SIG-M5 treated with dmso at 0.1 percent for 504 hours (cell line): ENCODE results near the gene DKK3.
"Not testable (repeated sequence)": the region's sequence is repeated elsewhere in the genome, so short reads cannot be mapped to it uniquely, and the experiment has no call there.

Experiments
- DNase-seq: peaks from one replicate; lab custom pipeline; 2025; ENCODE audit not compliant: unreplicated experiment; lab: John Stamatoyannopoulos, UW

DKK3 gene

GRCh38 chr11:12007769-12008737 lies at the start of gene DKK3:
Gene DKK3, minus strand, starts transcription at chr11:12008626. Its CDS starts 44 bp downstream, at chr11:12008582.
- no peak for DNase-seq

- no peak for DNase-seq
Observed at GRCh38 chr11:12057299-12057980, 49.0 kb upstream of the DKK3 start.

- DNase-seq, result no peak
Observed at GRCh38 chr11:12056119-12056518, 47.7 kb upstream of the DKK3 start.

DNA sequence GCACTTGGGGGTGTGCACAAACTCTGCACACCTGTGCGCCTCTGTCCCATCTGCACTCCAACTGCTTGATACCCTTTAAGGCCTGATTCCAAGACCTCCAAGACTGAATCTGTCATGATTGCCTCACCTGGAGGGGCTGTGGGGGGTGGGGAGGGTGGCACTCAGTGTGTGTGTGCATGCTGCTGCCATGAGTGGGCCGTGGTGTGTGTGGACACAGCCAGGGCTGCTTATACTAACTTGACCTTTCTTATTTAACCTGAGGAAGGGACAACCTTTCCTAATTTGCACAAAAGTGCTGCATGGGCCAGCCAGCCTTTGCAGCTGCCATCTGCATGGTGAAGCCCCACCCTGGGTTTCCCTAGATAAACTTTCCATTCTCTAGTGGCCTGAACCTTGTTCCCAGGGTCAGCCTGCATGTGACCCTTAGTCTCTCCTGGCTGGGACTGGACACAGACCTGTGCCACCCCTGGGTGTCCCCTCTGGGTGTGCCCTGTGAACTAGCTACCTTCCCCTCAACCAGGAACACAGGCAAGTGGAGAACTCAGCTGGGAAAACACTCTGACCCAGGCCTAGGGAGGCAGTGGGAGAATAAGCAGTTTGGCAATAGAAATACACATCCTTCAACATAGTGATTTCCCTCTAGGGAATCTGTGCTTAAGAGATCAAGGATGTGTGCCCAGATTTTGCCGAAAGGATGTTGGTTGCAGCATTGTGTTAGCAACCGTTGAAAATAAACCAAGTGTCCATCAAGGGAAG lies 45.4 kb upstream of the DKK3 start:
- no peak for DNase-seq

DNA sequence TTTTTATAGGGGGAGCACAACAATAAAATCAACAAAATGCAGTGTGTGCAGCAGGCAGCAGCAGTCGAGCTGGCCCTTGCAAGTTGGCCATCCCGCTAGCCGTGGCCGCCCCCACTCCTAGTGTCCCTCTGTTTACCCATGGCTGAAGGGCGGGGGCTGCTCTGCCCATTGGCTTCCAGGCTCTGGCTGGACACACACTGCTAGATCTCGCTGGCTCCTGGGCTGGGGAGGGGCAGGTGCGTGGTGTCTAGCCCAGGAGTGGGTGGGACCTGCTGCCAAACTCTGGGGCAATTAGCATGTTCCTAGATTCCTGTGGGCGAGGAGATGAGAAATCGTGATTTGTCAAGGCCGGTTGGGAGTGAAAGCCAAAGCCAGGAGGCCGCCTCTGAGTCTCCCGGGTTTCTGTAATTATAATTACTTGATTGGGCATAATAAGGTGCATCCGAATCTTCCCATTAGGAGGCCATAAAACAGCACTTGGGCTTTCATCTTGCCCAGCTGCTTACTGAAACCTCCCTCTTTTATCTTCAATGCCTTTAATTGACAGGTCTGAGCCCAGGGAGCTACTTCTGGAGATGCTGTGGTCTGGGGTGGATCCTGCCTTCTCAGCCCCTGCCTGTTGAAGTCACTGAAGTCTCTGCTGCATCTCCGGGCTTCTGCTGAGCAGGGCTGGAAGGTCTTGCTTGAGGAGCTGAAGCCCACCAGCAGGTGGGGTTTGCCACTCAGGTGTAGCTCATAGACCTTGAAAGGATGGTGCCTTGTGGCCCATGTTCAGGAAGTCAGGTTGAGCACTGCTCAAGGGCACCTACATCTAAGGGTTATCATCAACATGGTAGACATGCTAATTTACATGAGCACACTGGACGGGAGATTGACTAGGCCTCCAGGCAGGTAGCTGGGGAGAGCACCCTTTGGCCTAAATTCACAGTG lies 44.5 kb upstream of the DKK3 start:
- no peak for DNase-seq

DNA sequence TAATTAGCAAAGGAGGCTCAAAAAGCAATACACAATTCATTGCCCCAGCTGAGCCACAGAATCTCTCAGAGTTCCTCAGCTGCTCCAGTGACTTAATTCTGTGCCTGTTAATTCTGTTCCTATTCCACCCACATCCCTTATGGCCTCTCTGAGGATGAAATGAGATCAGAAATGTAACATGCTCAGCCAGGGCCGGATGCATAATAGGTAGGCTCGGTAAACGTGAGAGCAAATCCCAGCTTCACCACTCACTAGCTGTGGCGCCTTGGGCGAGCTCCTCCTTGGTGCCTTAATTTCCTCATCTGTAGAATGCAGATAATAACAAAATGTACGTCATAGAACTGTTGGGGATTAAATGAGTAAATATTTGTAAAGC lies 42.8 kb upstream of the DKK3 start:
- DNase-seq, result no peak

GRCh38 chr11:12050470-12051286 lies 42.3 kb upstream of the DKK3 start:
- DNase-seq, result no peak

- no peak for DNase-seq
Observed at GRCh38 chr11:12048936-12049790, 40.7 kb upstream of the DKK3 start.

- DNase-seq, result no peak
Observed at GRCh38 chr11:12046636-12047236, 38.3 kb upstream of the DKK3 start.

- no peak for DNase-seq
Observed at GRCh38 chr11:12045914-12046635, 37.6 kb upstream of the DKK3 start.

DNA sequence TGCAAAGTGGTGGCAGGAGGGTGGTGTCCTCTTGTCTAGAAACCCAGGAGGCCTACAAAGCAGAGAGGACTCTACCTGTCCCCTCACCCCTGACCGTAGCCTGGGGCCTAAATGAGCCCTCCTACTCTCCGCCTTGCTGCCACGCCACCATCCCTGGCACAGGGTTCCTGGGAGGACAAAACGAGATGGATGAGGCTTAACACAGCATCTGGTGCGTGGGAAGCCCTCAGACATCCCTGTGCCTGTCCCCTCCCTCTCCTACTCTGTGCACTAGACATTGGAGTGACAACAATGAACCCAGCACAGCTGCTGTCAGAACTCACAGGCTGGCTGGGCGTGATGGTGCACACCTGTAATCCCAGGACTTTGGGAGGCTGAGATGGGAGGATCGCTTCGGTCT lies 36.4 kb upstream of the DKK3 start:
- no peak for DNase-seq

DNA sequence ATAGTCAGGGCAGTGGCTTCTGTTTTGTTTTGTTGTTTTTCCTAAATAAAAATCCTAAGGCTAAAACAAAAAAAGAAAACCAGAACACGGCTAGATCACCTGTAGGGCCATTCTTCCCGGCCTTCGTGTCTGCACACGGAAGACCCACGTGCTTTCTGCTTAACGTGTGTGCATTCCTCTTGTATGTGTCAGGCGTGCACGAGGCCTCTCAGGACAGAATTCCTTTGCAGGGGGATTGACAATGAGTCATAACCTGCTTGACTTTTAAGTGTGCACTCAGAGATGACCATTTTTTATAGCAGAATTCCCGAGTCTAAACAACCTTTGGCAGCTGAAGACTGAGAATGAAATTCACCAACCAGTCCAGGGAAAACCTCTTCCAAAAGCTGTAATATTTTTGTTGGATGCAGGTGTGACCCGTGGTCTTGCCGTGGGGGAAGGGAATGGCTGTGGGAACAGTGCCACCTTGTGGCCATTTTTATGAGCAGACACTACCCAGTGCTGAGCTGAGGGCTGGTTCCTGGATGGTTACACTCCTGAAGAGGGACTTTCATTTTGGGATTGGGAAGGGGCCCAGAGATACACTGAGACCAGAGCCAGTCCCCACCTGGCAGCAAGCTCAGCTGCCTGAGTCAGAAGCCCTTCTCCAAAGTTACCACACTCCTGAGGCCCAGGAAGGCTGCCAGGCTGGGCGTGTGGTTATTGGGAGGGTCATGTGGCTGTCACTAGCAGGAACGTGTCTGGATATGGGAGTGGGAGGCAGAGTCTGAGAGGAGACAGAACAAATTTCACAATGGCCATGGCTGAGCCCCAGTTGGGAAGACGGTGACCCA lies 35.7 kb upstream of the DKK3 start:
- DNase-seq, result peak; percentile 20

DNA sequence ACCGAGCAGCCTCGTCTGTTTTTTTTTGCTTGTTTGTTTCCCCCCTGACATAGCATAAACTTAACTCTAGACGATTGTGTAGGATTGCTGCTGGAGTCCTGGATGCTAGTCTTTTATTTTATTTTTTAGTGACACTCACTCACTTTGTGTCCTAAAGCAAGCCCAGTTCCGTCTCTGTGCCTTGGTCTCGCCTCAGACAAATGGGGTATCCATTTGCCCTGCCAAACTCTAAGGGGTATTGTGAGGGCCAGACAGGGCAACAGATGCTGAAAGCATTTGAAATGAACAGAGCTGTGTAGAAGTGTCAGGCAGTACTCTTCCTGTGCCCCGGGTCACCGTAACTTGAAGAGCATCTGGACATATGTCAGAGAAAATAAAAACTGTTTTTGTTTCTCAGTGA lies 34.8 kb upstream of the DKK3 start:
- DNase-seq, result no peak

GRCh38 chr11:12042215-12042676 lies 33.8 kb upstream of the DKK3 start:
- DNase-seq, result peak; percentile 88

DNA sequence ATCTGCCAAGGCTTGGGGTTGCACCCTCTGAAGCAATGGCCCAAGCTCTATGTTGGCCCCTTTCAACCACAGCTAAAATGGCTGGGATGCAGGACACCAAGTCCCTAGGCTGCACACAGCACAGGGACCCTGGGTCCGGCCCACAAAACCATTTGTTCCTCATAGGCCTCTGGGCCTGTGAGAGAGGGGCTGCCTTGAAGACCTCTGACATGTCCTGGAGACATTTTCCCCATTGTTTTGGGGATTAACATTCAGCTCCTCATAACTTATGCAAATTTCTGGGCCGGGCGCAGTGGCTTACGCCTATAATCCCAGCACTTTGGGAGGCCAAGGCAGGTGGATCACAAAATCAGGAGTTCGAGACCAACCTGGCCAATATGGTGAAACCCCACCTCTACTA lies 32.3 kb upstream of the DKK3 start:
- DNase-seq, result not testable (repeated sequence)

GRCh38 chr11:12032968-12033367 lies 24.5 kb upstream of the DKK3 start:
- DNase-seq, result no peak
